8988T (cell line): Measurements from ENCODE around the gene PTN.

Source experiments
- DNase-seq: peaks from one replicate; pipeline ENCODE4 v3.0.0; 2011

PTN gene, protein sequence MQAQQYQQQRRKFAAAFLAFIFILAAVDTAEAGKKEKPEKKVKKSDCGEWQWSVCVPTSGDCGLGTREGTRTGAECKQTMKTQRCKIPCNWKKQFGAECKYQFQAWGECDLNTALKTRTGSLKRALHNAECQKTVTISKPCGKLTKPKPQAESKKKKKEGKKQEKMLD

GRCh38 chr7:137343281-137343841 is at the start of gene PTN:
PTN (minus strand) TSS chr7:137343733; CDS start chr7:137254973, 88,760 bp downstream.
- DNase-seq, result no peak

GRCh38 chr7:137390076-137390475 is 46.5 kb upstream of the PTN start:
- DNase-seq, result no peak

- DNase-seq, result no peak
Measured at GRCh38 chr7:137388916-137389315, 45.4 kb upstream of the PTN start.

- DNase-seq, result no peak
Measured at GRCh38 chr7:137386966-137387365, 43.4 kb upstream of the PTN start.

DNA sequence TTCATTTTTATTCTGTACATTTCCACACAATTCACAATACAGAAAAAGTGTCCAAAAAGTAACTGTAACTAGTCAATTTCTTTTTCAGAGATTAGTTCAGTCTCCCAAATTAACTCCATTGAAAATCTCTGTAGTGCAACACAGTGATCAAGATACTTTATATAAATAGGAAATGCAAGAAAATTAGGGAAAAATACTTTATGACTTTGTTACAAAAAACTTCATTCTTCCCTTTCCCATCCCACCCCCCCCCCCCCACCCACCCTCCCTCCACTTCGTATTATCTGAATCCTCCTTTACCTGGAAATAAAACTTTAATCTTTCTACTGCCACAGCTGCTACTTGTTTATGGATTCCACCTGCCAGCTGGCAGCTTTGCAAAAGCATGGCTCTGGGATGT is 37.5 kb upstream of the PTN start:
- no peak for DNase-seq

- DNase-seq, result no peak
Measured at GRCh38 chr7:137373507-137373906, 30.0 kb upstream of the PTN start.

DNA sequence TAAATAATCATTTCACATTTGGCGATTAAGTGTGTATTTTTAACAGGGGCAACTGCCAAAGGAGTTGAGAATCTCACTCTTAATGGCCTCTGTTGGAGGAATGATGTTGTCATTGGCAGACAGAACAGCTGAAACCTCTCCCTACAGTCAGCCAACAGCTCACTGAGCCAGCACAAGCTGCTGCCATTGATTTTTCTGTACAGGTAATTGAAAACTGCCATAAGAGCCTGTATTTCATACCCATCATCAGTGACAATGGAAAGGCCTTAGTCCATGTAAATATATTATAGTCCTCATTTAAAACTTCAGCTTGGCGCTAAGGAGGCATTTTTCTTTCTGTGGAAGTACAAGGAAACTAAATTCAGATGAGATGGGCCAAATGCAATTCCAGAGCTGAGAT is 28.1 kb upstream of the PTN start:
- no peak for DNase-seq

GRCh38 chr7:137366995-137367394 is 23.5 kb upstream of the PTN start:
- no peak for DNase-seq

GRCh38 chr7:137363683-137364082 is 20.1 kb upstream of the PTN start:
- no peak for DNase-seq

DNA sequence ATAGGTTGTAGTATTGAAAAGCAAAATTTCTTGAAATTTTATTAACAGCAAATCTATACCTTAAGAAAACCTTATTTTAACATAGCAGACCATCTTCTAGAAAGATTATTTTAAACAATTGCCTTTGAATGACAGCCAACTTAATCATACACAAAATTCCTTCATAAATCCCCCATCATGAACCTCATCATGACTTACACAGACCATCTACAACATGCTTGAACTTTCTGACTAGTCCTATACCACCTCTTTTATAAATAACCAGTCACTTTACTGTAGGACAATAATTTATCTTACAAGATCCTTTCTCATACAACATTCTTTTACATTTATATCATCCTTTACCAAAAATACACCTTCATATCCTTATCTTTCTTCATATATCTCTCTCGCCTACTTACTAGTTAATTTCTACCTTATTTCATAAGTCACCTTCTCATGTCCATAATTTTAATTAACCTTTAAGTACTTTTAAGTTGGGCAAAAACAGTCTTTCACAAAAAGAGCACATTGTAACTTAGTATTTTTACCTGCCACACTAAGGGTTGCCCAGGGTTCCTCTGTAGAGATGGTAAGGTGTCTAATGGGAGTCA is 16.6 kb upstream of the PTN start:
- no peak for DNase-seq

- DNase-seq, result no peak
Measured at GRCh38 chr7:137354961-137355360, 11.4 kb upstream of the PTN start.

DNA sequence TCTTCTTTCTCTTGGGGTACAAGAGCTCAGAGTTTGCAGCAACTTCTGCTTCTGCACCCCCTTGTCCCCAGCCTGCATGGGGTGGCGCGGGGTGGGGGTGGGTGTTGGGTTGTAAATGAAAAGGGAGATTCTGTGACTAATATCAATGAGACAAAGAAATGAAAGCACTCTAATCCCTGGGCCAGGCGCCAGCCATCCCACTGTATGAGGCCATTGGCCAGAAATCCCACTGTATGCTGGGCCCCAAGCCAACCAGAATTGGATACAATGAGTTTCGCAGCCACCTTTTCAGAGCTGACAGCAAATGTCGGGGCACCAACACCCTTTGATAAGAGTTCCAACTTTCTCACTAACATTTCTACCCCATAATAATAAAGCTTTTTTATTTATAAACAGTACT is 10.9 kb upstream of the PTN start:
- DNase-seq, result no peak

- no peak for DNase-seq
Measured at GRCh38 chr7:137351941-137352340, 8.4 kb upstream of the PTN start.

- no peak for DNase-seq
Measured at GRCh38 chr7:137345799-137346449, 2.4 kb upstream of the PTN start.

- DNase-seq, result no peak
Measured at GRCh38 chr7:137342828-137343261, 688 bp downstream of the PTN start.

DNA sequence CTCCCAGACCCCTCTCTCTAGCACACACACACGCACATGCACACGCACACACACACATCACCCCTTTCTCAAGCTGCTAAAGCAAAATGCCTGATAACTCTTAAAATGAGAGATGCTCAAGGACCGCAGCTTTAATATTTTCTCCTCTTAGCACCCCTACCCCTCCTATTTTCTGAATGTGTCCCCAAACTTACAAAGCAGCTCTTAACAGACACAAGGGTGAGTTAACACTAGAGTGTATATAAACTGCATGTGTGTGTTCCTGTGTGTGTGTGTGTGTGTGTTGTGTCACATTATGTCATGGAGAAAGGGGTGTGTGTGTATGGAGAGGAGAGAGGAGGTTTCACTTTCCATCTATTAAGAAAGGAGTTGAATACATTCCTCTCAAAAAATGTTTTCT is 1.3 kb downstream of the PTN start:
- DNase-seq, result no peak

- DNase-seq, result no peak
Measured at GRCh38 chr7:137337902-137338301, 5.6 kb downstream of the PTN start.

- no peak for DNase-seq
Measured at GRCh38 chr7:137335814-137336213, 7.7 kb downstream of the PTN start.

DNA sequence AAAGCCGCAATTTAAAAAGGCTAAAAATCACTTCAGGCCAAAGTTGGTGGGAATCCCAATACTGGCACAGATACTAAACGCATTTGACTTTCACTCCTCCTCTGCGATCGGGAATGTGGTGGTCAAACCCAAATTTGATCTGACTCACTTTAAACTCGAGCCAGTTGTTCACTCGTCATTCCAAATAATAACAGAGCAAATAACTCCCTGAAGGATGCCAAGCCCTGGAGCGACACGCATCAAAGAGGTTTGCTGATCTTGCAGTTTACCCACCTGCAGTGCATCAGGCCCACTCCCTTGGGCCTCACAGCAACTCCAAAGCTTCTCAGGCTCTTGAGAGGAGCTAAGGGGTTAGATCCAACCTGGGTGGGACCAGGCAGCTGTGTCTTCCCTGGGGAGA is 12.2 kb downstream of the PTN start:
- DNase-seq, result no peak

DNA sequence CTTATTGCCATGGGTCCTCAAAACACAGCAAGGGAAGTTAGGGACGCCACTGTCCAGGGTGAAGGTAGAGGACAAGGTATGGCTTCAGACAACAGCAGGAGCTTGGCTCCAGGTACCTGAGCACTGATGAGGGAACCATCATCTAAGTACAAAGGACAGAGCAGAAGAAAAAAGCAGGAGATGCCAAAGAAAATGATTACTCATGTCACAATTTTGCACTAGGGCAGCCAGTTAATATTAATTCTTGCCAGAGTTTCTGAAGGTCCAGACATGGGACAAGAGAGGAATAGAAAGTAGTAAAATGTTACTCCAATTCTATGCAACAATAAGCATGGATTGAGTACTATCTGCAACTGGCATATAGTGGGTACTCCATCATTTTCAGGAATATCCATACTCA is 14.1 kb downstream of the PTN start:
- DNase-seq, result no peak

DNA sequence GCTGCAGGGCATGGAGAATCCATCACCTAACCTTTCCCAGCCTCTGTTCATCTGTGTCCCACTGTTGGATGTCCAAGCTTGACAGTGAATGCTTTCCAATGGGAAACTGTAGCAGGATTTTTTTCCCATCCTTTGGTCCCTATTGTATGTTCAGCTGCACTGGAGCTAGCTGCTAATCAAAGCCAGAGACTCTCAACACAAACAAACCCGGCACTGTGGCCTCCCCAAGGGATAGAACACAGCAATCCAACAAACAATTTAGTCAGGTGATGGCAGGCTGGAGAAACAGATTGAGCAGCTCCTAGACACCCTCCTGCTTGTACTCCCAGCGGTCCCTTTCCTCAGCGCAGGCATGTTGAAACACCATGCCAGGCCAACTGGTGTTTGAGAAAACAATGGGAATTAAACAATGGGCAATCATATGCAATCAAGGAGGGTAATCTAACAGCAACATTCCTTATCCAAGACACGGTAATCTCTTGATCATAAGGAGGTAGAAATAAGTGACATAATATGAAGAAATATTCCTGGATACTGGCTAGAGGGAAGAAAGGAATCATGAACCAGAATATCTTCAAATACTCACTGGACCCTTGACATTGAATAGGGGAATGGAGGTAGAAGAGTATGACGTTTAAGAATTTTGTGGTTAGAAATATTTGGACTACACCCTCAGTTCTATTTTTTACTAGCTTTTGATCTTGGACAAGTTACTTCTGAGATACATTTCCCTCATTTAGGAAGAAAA is 15.0 kb downstream of the PTN start:
- no peak for DNase-seq

DNA sequence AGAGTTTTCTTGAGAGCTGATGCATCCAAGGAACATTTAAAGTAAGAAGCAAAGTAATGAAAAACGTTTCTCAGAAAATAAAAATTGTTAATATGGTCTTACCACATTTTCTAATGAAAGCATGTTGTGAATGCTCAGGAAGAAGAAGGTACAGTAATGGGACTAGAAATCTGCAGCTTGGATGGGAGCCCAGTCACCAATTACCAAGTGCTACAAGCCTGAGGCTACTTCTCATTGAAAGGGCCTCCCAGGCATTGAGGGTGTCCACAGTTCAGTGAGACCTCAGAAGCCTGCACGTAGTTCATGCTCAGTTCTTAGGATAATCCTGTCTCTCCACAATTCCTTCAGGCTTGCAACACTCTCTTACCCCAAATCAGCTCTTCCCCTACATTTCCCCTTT is 17.6 kb downstream of the PTN start:
- no peak for DNase-seq
